Tibial artery (tissue), 4 donors: ENCODE data around the gene PMIS2.

Experiments
- DNase-seq, 2 donors: peaks; one replicate each; pipeline ENCODE4 v3.0.0-alpha.2; 2019
- H3K27ac ChIP-seq, 2 donors: fragments of 200-600 bp; sonication (generic) in 1 of 2; 1 replicate in 1 of 2; 2 replicates in 1 of 2; pipeline ENCODE4 v1.5.1; 2018 to 2019; ENCODE audit warnings: mild to moderate bottlenecking in 1 of 2
- H3K27me3 ChIP-seq, 2 donors: fragments of 200-600 bp; sonication (generic) in 1 of 2; one replicate each; pipeline versions ENCODE4 v1.5.1 to v1.6.0; 2016 to 2019
- H3K36me3 ChIP-seq, 3 donors: fragments of 200-600 bp; sonication (generic) in 2 of 3; one replicate each; pipeline ENCODE4 v1.5.1; 2016 to 2019; ENCODE audit warnings: mild to moderate bottlenecking in 2 of 3
- H3K4me1 ChIP-seq, 4 donors: fragments of 200-600 bp; sonication (generic) in 2 of 4; 1 replicate in 3 of 4; 2 replicates in 1 of 4; pipeline ENCODE4 v1.5.1; 2016 to 2019
- H3K4me3 ChIP-seq, 2 donors: fragments of 200-600 bp; sonication (generic) in 1 of 2; 1 replicate in 1 of 2; 2 replicates in 1 of 2; pipeline ENCODE4 v1.5.1; 2018 to 2019; ENCODE audit warnings: mild to moderate bottlenecking in 2 of 2
- H3K9me3 ChIP-seq, 3 donors: fragments of 200-600 bp; sonication (generic) in 1 of 3; one replicate each; pipeline ENCODE4 v1.5.1; 2016 to 2019
- intact Hi-C: fragments of 100-400 bp; cut with DNase I; formaldehyde crosslinking; loops from one replicate; pipeline ENCODE4 v1.15.0; 2023; ENCODE audit warnings: low total_unique reads
- TF ChIP-seq, protein P1 (sequence below), 2 experiments: fragments of 200-600 bp in 1 of 2; fragments of 450-650 bp in 1 of 2; IDR thresholded peaks; one replicate each; pipeline ENCODE4 v1.5.1; 2017 to 2019; ENCODE audit warnings: antibody characterized with exemption in 2 of 2, mild to moderate bottlenecking in 1 of 2, moderate library complexity in 1 of 2

The PMIS2 gene

DNA sequence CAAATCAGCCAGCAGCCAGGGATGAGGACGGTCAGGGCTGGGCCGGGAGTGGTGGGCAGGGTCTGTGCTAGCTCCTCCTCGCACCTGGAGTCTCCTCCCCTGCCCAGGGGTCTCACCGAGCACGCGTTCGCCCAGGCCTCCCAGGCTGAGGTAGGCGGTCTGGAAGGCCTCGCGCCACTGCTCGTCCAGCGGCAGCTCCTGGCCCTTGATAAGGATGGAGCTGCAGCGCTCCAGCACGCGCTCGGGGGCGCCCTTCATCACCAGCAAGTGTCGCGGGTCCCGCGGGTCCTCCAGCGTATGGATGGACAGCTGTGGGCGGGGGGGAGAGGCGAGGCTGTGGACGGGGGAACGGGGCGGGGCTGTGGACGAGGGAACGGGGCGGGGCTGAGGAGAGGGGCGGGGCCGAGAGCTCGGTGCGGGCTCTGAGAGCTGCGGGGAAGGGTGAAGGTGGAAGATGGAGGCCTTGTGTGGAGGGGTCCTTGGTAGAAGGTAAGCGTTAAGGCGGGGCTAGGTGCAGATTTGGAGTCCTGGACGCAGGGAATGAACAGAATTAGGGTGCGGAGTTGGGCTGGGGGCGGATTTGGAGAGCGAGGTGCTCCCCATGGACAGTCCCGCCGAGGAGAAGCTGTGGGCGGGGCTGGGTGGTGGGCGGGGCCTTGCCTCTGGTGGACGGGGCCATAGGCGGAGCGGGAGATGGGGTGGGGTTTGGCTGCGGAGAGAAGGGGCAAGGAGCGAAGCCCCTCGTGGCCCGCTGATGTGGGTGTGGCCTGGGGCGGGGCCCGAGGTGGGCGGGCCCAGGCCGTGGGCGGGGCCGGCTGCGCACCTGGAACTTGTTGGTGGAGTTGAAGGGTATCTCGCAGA, 28.2 kb upstream of the PMIS2 start:
- H3K27ac ChIP-seq: no peak overlapping the region
- peak overlapping the region in 1 of 2 donors; percentile 31 for H3K4me3 ChIP-seq
- no peaks in the 10 kb centered on the region for H3K36me3 ChIP-seq
- H3K4me1 ChIP-seq: peaks cover 0 to 12% (median 9%) of the 10 kb centered on the region in 4 donors
- no peak for DNase-seq
- TF ChIP-seq, protein P1, sequence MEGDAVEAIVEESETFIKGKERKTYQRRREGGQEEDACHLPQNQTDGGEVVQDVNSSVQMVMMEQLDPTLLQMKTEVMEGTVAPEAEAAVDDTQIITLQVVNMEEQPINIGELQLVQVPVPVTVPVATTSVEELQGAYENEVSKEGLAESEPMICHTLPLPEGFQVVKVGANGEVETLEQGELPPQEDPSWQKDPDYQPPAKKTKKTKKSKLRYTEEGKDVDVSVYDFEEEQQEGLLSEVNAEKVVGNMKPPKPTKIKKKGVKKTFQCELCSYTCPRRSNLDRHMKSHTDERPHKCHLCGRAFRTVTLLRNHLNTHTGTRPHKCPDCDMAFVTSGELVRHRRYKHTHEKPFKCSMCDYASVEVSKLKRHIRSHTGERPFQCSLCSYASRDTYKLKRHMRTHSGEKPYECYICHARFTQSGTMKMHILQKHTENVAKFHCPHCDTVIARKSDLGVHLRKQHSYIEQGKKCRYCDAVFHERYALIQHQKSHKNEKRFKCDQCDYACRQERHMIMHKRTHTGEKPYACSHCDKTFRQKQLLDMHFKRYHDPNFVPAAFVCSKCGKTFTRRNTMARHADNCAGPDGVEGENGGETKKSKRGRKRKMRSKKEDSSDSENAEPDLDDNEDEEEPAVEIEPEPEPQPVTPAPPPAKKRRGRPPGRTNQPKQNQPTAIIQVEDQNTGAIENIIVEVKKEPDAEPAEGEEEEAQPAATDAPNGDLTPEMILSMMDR (IDR thresholded peaks at IDR 0.05): no peak
- no peaks in the 10 kb centered on the region for H3K9me3 ChIP-seq
- intact Hi-C loops: no loop called here
- H3K27me3 ChIP-seq: peaks cover 0 to 54% of the 10 kb centered on the region in 2 donors

DNA sequence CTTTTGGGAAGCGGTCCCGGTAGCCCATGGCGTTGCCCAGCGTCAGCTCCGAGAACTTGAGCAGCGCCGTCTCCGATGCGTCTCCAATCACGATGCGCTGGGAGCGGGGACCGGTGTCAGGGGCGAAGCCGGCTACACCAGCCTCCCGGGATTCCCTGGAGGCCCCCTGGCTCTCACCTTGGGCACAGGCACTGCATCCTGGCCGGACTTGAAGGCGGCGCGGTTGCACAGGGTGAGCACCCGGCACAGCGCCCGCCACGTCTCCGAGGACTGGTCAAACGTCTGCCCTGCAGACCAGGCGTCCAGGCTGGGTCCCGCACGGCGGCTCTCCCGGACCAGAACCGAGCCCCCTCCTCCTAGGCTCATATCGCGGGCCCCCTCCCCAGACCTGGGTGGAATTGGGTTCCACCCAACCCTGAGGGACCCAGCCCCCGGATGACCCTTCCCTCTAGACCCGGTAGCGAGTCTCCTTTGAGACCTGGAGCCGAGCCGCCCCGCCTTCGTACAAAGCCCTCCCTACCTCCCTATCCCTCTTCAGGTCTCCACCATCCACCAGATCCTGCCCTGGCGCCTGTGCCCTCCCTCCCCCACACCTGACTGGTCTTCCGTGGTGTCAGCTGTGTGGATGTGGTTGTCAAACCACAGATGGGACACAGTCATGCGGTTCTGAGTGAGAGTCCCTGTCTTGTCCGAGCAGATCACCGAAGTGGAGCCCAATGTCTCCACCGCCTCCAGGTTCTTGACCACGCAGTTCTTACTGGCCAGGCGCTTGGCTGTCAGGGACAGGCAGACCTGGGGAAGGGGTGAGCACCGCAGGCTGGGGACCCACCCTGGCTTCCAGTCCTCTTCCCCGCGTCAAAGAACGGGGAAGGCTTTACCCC, 27.3 kb upstream of the PMIS2 start:
- TF ChIP-seq, protein P1 (IDR thresholded peaks at IDR 0.05): no peak
- Histone ChIP-seq H3K27me3 (peaks cover 0 to 62% of the 10 kb centered on the region in 2 donors), H3K9me3 (no peaks in the 10 kb centered on the region), H3K36me3 (no peaks in the 10 kb centered on the region), H3K27ac (no peak overlapping the region), H3K4me3 (peak overlapping the region in 1 of 2 donors; percentile 31), H3K4me1 (peaks cover 0 to 12% (median 9%) of the 10 kb centered on the region in 4 donors)
- intact Hi-C loops: no loop called here
- peak in 1 of 2 donors; percentile 6 for DNase-seq

DNA sequence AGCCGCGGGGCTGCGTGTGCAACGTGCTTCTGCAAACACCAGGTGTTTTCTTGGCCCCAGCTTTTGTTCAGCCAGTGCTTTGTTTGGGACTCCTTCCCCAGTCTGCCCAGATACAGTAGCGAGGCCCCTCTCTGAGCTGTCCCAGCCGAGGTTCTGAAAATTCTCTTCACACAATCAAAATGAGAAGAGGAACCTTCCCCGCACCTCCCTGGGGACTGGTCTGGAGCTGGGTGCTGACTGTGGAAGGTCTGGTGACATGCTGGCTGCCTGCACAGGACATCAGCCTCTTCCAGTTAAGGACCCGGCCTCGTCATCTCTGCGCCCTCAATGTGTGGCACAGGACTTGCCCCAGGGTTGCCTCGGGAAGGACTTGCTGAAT, 26.7 kb upstream of the PMIS2 start:
- Histone ChIP-seq H3K9me3 (no peaks in the 10 kb centered on the region), H3K4me3 (no peak overlapping the region), H3K36me3 (no peaks in the 10 kb centered on the region), H3K4me1 (peaks cover 0 to 12% (median 9%) of the 10 kb centered on the region in 4 donors), H3K27ac (no peak overlapping the region), H3K27me3 (peaks cover 0 to 65% of the 10 kb centered on the region in 2 donors)
- TF ChIP-seq, protein P1 (IDR thresholded peaks at IDR 0.05): no peak
- intact Hi-C loops: no loop called here
- no peak for DNase-seq

DNA sequence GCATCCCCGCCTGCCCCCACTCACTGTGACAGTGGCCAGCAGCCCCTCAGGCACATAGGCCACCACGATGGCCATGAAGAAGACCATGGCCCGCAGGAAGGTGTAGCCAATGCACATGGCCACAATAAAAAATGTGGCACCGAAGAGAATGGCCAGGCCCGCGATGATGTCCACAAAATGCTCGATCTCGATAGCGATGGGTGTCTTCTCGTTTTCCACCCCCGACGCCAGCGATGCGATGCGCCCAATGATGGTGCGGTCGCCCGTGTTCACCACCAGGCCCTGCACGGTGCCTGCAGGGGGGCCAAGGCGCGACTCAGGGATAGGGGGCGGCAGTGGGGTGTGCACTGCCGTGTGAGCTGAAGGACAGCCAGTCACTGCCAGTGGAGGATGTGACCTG, 26.2 kb upstream of the PMIS2 start:
- peaks cover 0 to 12% (median 9%) of the 10 kb centered on the region in 4 donors for H3K4me1 ChIP-seq
- intact Hi-C loops: no loop called here
- H3K27ac ChIP-seq: no peak overlapping the region
- H3K27me3 ChIP-seq: peaks cover 0 to 69% of the 10 kb centered on the region in 2 donors
- TF ChIP-seq, protein P1 (IDR thresholded peaks at IDR 0.05): no peak
- no peak for DNase-seq
- H3K4me3 ChIP-seq: no peak overlapping the region
- no peaks in the 10 kb centered on the region for H3K9me3 ChIP-seq
- H3K36me3 ChIP-seq: no peaks in the 10 kb centered on the region

DNA sequence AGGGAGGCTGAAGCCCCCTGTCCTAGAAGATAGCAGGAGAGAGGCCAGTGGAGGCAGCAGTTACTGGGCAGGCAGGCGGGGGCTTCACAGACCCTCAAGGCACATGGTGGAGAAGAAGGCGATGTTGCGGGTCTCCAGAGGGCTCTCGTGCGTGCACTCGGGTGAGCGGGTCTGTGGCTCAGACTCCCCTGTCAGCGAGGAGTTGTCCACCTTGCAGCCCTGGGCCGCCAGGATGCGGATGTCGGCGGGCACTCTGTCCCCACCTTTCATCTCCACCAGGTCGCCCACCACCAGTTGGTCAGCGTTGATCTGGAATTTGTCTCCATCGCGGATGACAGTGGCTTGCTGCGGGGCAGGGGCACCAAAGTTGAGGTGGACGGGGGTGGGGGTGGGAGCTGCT, 25.7 kb upstream of the PMIS2 start:
- no peaks in the 10 kb centered on the region for H3K9me3 ChIP-seq
- H3K4me1 ChIP-seq: peaks cover 0 to 12% (median 9%) of the 10 kb centered on the region in 4 donors
- no peak for DNase-seq
- intact Hi-C loops: no loop called here
- no peak overlapping the region for H3K27ac ChIP-seq
- peaks cover 0 to 73% of the 10 kb centered on the region in 2 donors for H3K27me3 ChIP-seq
- TF ChIP-seq, protein P1 (IDR thresholded peaks at IDR 0.05): no peak
- H3K36me3 ChIP-seq: no peaks in the 10 kb centered on the region
- H3K4me3 ChIP-seq: no peak overlapping the region
